PC-3 (cell line): ENCODE data around the gene ATP1B1. TPM values are rescaled to one million over a fixed set of nuclear protein-coding genes. Genes with fewer than 3 reads are reported as not detected.

Experiments
- ATAC-seq: fragments of 200-7000 bp; cut with Tn5 transposase; 2 replicates; pipeline ENCODE4 v1.9.1; 2020; ENCODE audit warnings: mild to moderate bottlenecking, moderate library complexity
- BruUV-seq: library from RNA; stranded (reverse); fragments of 400-500 nt; replicated peaks from 2 replicates; lab custom pipeline; 2021; lab: Mats Ljungman, UMichigan
- CTCF ChIA-PET: fragments of 300-600 bp; sonication (Branson Sonifier 250); formaldehyde crosslinking; loops from one replicate; lab custom pipeline; 2022; ENCODE audit warnings: antibody characterized with exemption; lab: Charles Lee
- POLR2A ChIA-PET: fragments of 300-600 bp; sonication (Branson Sonifier 250); formaldehyde crosslinking; loops from one replicate; lab custom pipeline; 2022; ENCODE audit warnings: antibody characterized with exemption; ENCODE audit not compliant: unreplicated experiment; lab: Charles Lee
- DNase-seq: peaks from one replicate; pipeline ENCODE4 v3.0.0-alpha.2; 2015
- H2AFZ ChIP-seq: fragments of 300-600 bp; sonication (generic); 2 replicates; pipeline ENCODE4 v1.6.0; 2016; ENCODE audit warnings: antibody characterized with exemption, low read length
- H3F3A ChIP-seq: fragments of 300-600 bp; sonication (generic); one replicate; pipeline ENCODE4 v1.6.0; 2017; ENCODE audit warnings: antibody characterized with exemption, low read length, control low read depth, mild to moderate bottlenecking; ENCODE audit not compliant: unreplicated experiment
- H3K27ac ChIP-seq: fragments of 300-600 bp; sonication (generic); 2 replicates; pipeline ENCODE4 v1.5.1; 2016; ENCODE audit warnings: mild to moderate bottlenecking, low read length
- H3K27me3 ChIP-seq: fragments of 300-600 bp; sonication (generic); 2 replicates; pipeline ENCODE4 v1.6.1; 2016; ENCODE audit warnings: low read length, mixed read lengths
- H3K36me3 ChIP-seq: fragments of 300-600 bp; sonication (generic); 2 replicates; pipeline ENCODE4 v1.6.1; 2016; ENCODE audit warnings: low read depth, mixed run types, low read length, mixed read lengths
- H3K4me1 ChIP-seq: fragments of 300-600 bp; sonication (generic); 2 replicates; pipeline ENCODE4 v1.5.1; 2016; ENCODE audit warnings: low read length; ENCODE audit not compliant: insufficient read depth
- H3K4me2 ChIP-seq: fragments of 300-600 bp; sonication (generic); 2 replicates; pipeline ENCODE4 v1.6.0; 2016; ENCODE audit warnings: low read length
- H3K4me3 ChIP-seq: fragments of 300-600 bp; sonication (generic); 2 replicates; pipeline ENCODE4 v1.5.1; 2016; ENCODE audit warnings: mild to moderate bottlenecking, low read length, mixed read lengths
- H3K79me2 ChIP-seq: fragments of 300-600 bp; sonication (generic); 2 replicates; pipeline ENCODE4 v1.6.1; 2017; ENCODE audit warnings: low read length, mixed read lengths
- H3K9ac ChIP-seq: fragments of 300-600 bp; sonication (generic); 2 replicates; pipeline ENCODE4 v1.6.0; 2016; ENCODE audit warnings: mild to moderate bottlenecking, low read length
- H3K9me2 ChIP-seq: fragments of 300-600 bp; sonication (generic); replicated peaks from 2 replicates; pipeline ENCODE4 v1.6.1; 2016; ENCODE audit warnings: mixed run types, low read length, mixed read lengths
- H3K9me3 ChIP-seq: fragments of 300-600 bp; sonication (generic); 2 replicates; pipeline ENCODE4 v1.6.1; 2016; ENCODE audit warnings: low read length, mixed read lengths
- H4K20me1 ChIP-seq: fragments of 300-600 bp; sonication (generic); 2 replicates; pipeline ENCODE4 v1.6.1; 2016; ENCODE audit warnings: low read length, mixed read lengths
- CTCF ChIP-seq: fragments of 300-600 bp; sonication (generic); conservative IDR thresholded peaks from 2 replicates; pipeline ENCODE4 v1.5.1; 2017; ENCODE audit warnings: antibody characterized with exemption, low read depth, mild to moderate bottlenecking, low read length
- EZH2 ChIP-seq: fragments of 300-600 bp; sonication (generic); IDR thresholded peaks from one replicate; pipeline ENCODE4 v1.6.1; 2017; ENCODE audit warnings: antibody characterized with exemption, mild to moderate bottlenecking, low read length; ENCODE audit not compliant: unreplicated experiment
- EZH2phosphoT487 ChIP-seq: fragments of 300-600 bp; sonication (generic); IDR thresholded peaks from 2 replicates; pipeline ENCODE4 v1.6.1; 2018; ENCODE audit warnings: mild to moderate bottlenecking, antibody characterized with exemption, low read length, borderline replicate concordance
- intact Hi-C: fragments of 100-400 bp; cut with micrococcal nuclease; formaldehyde crosslinking; loops from 2 replicates; pipeline ENCODE4 v1.9.0; 2023
- total RNA-seq: library from RNA; depleted of rRNA; stranded (reverse); fragments of >200 nt; gene quantifications from 2 replicates; pipeline ENCODE4 v1.2.3, GENCODE V29; 2014

ATP1B1 gene
- total RNA-seq, 1 experiment from 2014 or later: 68.7 TPM

DNA sequence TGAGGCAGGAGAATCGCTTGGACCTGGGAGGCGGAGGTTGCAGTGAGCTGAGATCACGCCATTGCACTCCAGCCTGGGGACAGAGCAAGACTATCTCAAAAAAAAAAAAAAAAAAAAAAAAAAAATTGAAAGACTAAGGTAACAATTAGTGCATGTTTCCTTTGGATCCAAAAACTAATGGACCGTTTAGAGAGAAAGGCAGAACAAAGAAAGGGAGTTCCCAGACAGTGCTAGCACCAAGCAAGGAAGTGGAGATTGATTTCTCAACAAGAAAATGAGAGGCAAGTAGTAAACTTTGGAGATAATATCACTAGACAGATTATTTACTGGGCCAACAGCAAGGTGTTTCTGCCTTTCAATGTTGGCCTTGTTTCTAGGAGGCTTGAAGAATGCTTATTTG lies 24.2 kb downstream of the ATP1B1 start:
- no peak for ATAC-seq
- no TSS peak for BruUV-seq
- Histone ChIP-seq H3K79me2 (peaks cover 24% of the 10 kb centered on the region), H4K20me1 (no peaks in the 10 kb centered on the region), H3K4me2 (no peak overlapping the region), H3K9me2 (no peaks in the 10 kb centered on the region), H3K27me3 (no peaks in the 10 kb centered on the region), H2AFZ (no peak overlapping the region), H3F3A (no peaks in the 10 kb centered on the region), H3K36me3 (peaks cover 71% of the 10 kb centered on the region), H3K27ac (no peak overlapping the region), H3K9me3 (no peaks in the 10 kb centered on the region), H3K4me1 (peaks cover 40% of the 10 kb centered on the region), H3K4me3 (no peak overlapping the region), H3K9ac (no peak overlapping the region)
- DNase-seq: no peak
- POLR2A ChIA-PET: no interaction called here
- CTCF ChIA-PET: no interaction called here
- intact Hi-C loops: loop anchor here (5.0 kb wide), 1 partner anchor 208 kb away; no protein-coding TSS in a partner anchor
- TF ChIP-seq CTCF: no peak
- TF ChIP-seq EZH2phosphoT487: no peak
- TF ChIP-seq EZH2: no peak

- Histone ChIP-seq H2AFZ (no peak overlapping the region), H3K27me3 (no peaks in the 10 kb centered on the region), H3K79me2 (peaks cover 17% of the 10 kb centered on the region), H4K20me1 (no peaks in the 10 kb centered on the region), H3K9me3 (no peaks in the 10 kb centered on the region), H3K9ac (no peak overlapping the region), H3K4me3 (no peak overlapping the region), H3K9me2 (no peaks in the 10 kb centered on the region), H3K4me1 (peaks cover 40% of the 10 kb centered on the region), H3K4me2 (no peak overlapping the region), H3K36me3 (peaks cover 52% of the 10 kb centered on the region), H3F3A (no peaks in the 10 kb centered on the region), H3K27ac (no peak overlapping the region)
- ChIA-PET CTCF (interaction anchor here (0.6 kb wide), 2 partner anchors 220 to 675 kb away, joined by 4 read pairs; no protein-coding TSS in a partner anchor), POLR2A (no interaction called here)
- intact Hi-C loops: loop anchor here (5.0 kb wide), 1 partner anchor 210 kb away; no protein-coding TSS in a partner anchor
- BruUV-seq: no TSS peak
- no peak for TF ChIP-seq EZH2phosphoT487
- TF ChIP-seq EZH2: no peak
- TF ChIP-seq CTCF: no peak
- peak; percentile 25 for ATAC-seq
- DNase-seq: peak; percentile 41
Observed at GRCh38 chr1:169132512-169133227, 26.2 kb downstream of the ATP1B1 start.

DNA sequence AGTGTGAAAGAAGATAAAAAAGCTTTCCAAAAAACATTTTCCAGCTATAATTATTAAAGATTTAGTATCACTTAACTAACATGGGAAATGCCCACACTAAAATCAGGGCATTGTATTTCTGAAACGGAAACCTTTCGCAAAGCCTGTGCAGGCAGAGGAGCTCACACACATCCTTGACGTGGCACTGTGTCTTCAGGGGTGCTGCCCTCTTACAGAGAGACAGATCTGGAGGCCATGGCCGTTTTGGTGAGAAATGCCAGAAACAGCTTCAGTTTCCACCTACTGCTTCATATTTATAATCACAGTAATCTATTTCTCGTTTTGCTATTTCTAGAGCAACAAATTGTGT lies 26.7 kb downstream of the ATP1B1 start:
- DNase-seq (no peak), ATAC-seq (no peak)
- Histone ChIP-seq H3K36me3 (peaks cover 47% of the 10 kb centered on the region), H3K9ac (no peak overlapping the region), H3K9me2 (no peaks in the 10 kb centered on the region), H3K4me1 (peaks cover 35% of the 10 kb centered on the region), H3K27me3 (no peaks in the 10 kb centered on the region), H4K20me1 (no peaks in the 10 kb centered on the region), H3F3A (no peaks in the 10 kb centered on the region), H3K4me3 (no peak overlapping the region), H3K27ac (no peak overlapping the region), H3K4me2 (no peak overlapping the region), H3K9me3 (no peaks in the 10 kb centered on the region), H3K79me2 (peaks cover 17% of the 10 kb centered on the region), H2AFZ (no peak overlapping the region)
- ChIA-PET POLR2A (no interaction called here), CTCF (interaction anchor here (0.6 kb wide), 2 partner anchors 219 to 675 kb away, joined by 4 read pairs; no protein-coding TSS in a partner anchor)
- TF ChIP-seq CTCF (no peak), EZH2 (no peak), EZH2phosphoT487 (no peak)
- no TSS peak for BruUV-seq
- intact Hi-C loops: loop anchor here (5.0 kb wide), 1 partner anchor 211 kb away; no protein-coding TSS in a partner anchor
